K562 (cell line): Measurements from ENCODE around the gene TAF1A. TPM values are rescaled to one million over a fixed set of nuclear protein-coding genes. Genes with fewer than 3 reads are reported as not detected.

Source experiments
- ATAC-seq: fragments of 200-7000 bp; cut with Tn5 transposase; 3 replicates; pipeline ENCODE4 v1.9.1; 2020; ENCODE audit warnings: moderate library complexity
- BruUV-seq: library from RNA; stranded (reverse); fragments of 400-500 nt; replicated peaks from 2 replicates; lab custom pipeline; 2021; lab: Mats Ljungman, UMichigan
- CTCF ChIA-PET: fragments of 300-600 bp; formaldehyde crosslinking; extraction: SDS; loops from one replicate; lab custom pipeline; 2021; ENCODE audit warnings: low intra/inter-chr PET ratio; lab: Yijun Ruan, JAX
- POLR2A ChIA-PET: fragments of 300-600, 350-650 bp; sonication (Branson Sonifier 250); formaldehyde crosslinking; extraction: SDS; loops from one replicate; lab custom pipeline; 2021; ENCODE audit warnings: antibody characterized with exemption, inconsistent platforms; lab: Yijun Ruan, JAX
- DNase-seq, 4 experiments: peaks; one replicate each; pipeline versions ENCODE4 v3.0.0 to v3.0.0-alpha.2; 2011 to 2018; ENCODE audit warnings: low spot score in 3 of 4, mixed read lengths in 3 of 4; ENCODE audit errors: extremely low read depth in 1 of 4
- FAIRE-seq: peaks from 2 replicates; lab custom pipeline; 2011; peaks lifted over from hg19 to GRCh38; lab: Jason Lieb, UNC
- H2AFZ ChIP-seq: 2 replicates; pipeline ENCODE4 v1.6.0; 2011; ENCODE audit warnings: low read depth, low read length, control low read depth, inconsistent platforms
- H3K27ac ChIP-seq: fragments of 200-600 bp; 3 replicates; pipeline ENCODE4 v1.8.0; 2011; ENCODE audit warnings: low read depth, mild to moderate bottlenecking, control low read depth, inconsistent platforms, low read length, moderate library complexity, mixed read lengths; ENCODE audit errors: extremely low read depth
- H3K27me3 ChIP-seq, 2 experiments: fragments of 300-600 bp in 1 of 2; 2 replicates in 1 of 2; 3 replicates in 1 of 2; pipeline versions ENCODE4 v1.6.0 to v1.8.0; 2011; ENCODE audit warnings: inconsistent platforms in 2 of 2, low read length in 2 of 2, mild to moderate bottlenecking in 1 of 2, mixed read lengths in 1 of 2, moderate library complexity in 1 of 2; ENCODE audit not compliant: control insufficient read depth in 2 of 2, insufficient read depth in 2 of 2
- H3K36me3 ChIP-seq: fragments of 300-600 bp; 3 replicates; pipeline ENCODE4 v1.8.0; 2011; ENCODE audit warnings: mild to moderate bottlenecking, low read length, inconsistent platforms; ENCODE audit not compliant: control insufficient read depth, insufficient read depth
- H3K4me1 ChIP-seq, 2 experiments: fragments of 200-600 bp in 1 of 2; replicated peaks in 1 of 2; 2 replicates in 1 of 2; 3 replicates in 1 of 2; pipeline versions ENCODE4 v1.5.1 to v1.8.0; 2011; ENCODE audit warnings: inconsistent platforms in 2 of 2, low read length in 2 of 2, mild to moderate bottlenecking in 1 of 2, mixed read lengths in 1 of 2, moderate library complexity in 1 of 2; ENCODE audit not compliant: control insufficient read depth in 2 of 2, insufficient read depth in 2 of 2
- H3K4me2 ChIP-seq: 2 replicates; pipeline ENCODE4 v1.6.1; 2011; ENCODE audit warnings: low read length, control low read depth, inconsistent platforms, mixed read lengths; ENCODE audit not compliant: insufficient read depth
- H3K4me3 ChIP-seq: fragments of 200-600 bp; sonication (generic), shearing (Covaris generic); 2 replicates; pipeline ENCODE4 v1.5.1; 2016; ENCODE audit warnings: control low read depth, inconsistent platforms
- H3K79me2 ChIP-seq: fragments of 200-600 bp; 3 replicates; pipeline ENCODE4 v1.8.0; 2011; ENCODE audit warnings: low read length, inconsistent platforms; ENCODE audit not compliant: control insufficient read depth, insufficient read depth
- H3K9ac ChIP-seq, 2 experiments: 2 replicates each; pipeline versions ENCODE4 v1.6.0 to v1.6.1; 2011; ENCODE audit warnings: low read depth in 2 of 2, low read length in 2 of 2, control low read depth in 1 of 2, inconsistent platforms in 1 of 2, mild to moderate bottlenecking in 1 of 2, mixed read lengths in 1 of 2; ENCODE audit not compliant: insufficient read depth in 1 of 2
- H3K9me1 ChIP-seq: one replicate; pipeline ENCODE4 v1.6.0; 2011; ENCODE audit warnings: inconsistent platforms, mild to moderate bottlenecking, low read length, moderate library complexity; ENCODE audit not compliant: control insufficient read depth, insufficient read depth
- H3K9me3 ChIP-seq: replicated peaks from 2 replicates; pipeline ENCODE4 v1.5.1; 2011; ENCODE audit warnings: low read depth, low read length, inconsistent platforms; ENCODE audit not compliant: control insufficient read depth, insufficient read depth
- H4K20me1 ChIP-seq: replicated peaks from 2 replicates; pipeline ENCODE4 v1.6.1; 2011; ENCODE audit warnings: low read length, inconsistent platforms, mixed read lengths; ENCODE audit not compliant: control insufficient read depth, insufficient read depth
- EP300 ChIP-seq: IDR thresholded peaks from 2 replicates; pipeline ENCODE4 v1.6.1; 2012; ENCODE audit warnings: low read length, improper control_type of control experiment
- ERF ChIP-seq: fragments of 450-650 bp; formaldehyde crosslinking; IDR thresholded peaks from 2 replicates; pipeline ENCODE4 v1.4.0; 2020; ENCODE audit warnings: mild to moderate bottlenecking, mixed read lengths
- ZBTB1 ChIP-seq: sonication (generic); formaldehyde crosslinking; IDR thresholded peaks from 2 replicates; pipeline ENCODE4 v1.8.1; 2023; ENCODE audit warnings: missing genetic modification reagents, low read depth, mild to moderate bottlenecking, borderline replicate concordance
- WGBS: fragments of 100-300 bp; shearing (Covaris generic); methylation state at CpG from one replicate; pipeline ENCODE4 v1.1.6; 2016; ENCODE audit warnings: low coverage, mixed read lengths; ENCODE audit not compliant: insufficient coverage; ENCODE audit errors: missing lambda C conversion rate; 5-methylcytosine and 5-hydroxymethylcytosine counted together
- in situ Hi-C: fragments of 300-500 bp; cut with MboI; formaldehyde crosslinking; loops from 4 replicates; pipeline ENCODE4 v1.15.0; 2018; ENCODE audit warnings: inconsistent platforms, mixed read lengths
- intact Hi-C: fragments of 100-400 bp; cut with micrococcal nuclease; formaldehyde crosslinking; loops from 2 replicates; pipeline ENCODE4 v1.14.2; 2022
- polyA plus RNA-seq, 8 experiments: library from polyadenylated mRNA; depleted of rRNA in 4 of 8; stranded (reverse) in 5 of 8; unstranded in 3 of 8; fragments of >200 nt; fragmentation: Nextera tagmentation in 2 of 8; fragmentation: Illumina TruSeq in 1 of 8; extraction: Ambion mirVana in 2 of 8; extraction: Trizol in 1 of 8; gene quantifications; 2 replicates each; pipeline versions ENCODE4 v1.2.1 to v1.2.3, GENCODE V29; 2011 to 2014; ENCODE audit warnings: inconsistent platforms in 1 of 8, missing spikeins in 1 of 8
- total RNA-seq, 7 experiments: library from RNA; depleted of rRNA in 6 of 7; stranded (reverse); fragments of >200 nt in 6 of 7; fragmentation: Illumina TruSeq in 2 of 7; extraction: Trizol in 2 of 7; gene quantifications; 2 replicates each; pipeline versions ENCODE4 v1.2.1 to v1.2.3, GENCODE V29; 2011 to 2021; ENCODE audit warnings: low replicate concordance in 1 of 7
- TF ChIP-seq, protein P1 (sequence below): fragments of 450-650 bp; IDR thresholded peaks from 2 replicates; pipeline ENCODE4 v1.6.1; 2014; ENCODE audit warnings: low read depth, mild to moderate bottlenecking, moderate library complexity, borderline replicate concordance
- TF ChIP-seq, protein P2 (sequence below): fragments of 450-650 bp; formaldehyde crosslinking; IDR thresholded peaks from 2 replicates; pipeline ENCODE4 v1.4.0; 2022; ENCODE audit warnings: missing genetic modification characterization
- TF ChIP-seq, protein P3 (sequence below), 2 experiments: fragments of 450-650 bp in 1 of 2; sonication (generic) in 1 of 2; formaldehyde crosslinking in 1 of 2; IDR thresholded peaks; 2 replicates each; pipeline versions ENCODE4 v1.7.1 to v1.9.0; 2016 to 2022; ENCODE audit warnings: inconsistent platforms in 1 of 2, mild to moderate bottlenecking in 1 of 2, missing genetic modification reagents in 1 of 2

Gene TAF1A
- total and polyA plus RNA-seq, 9 of the 15 experiments (the other 6 are each of a cell fraction or from before 2014, with no cell fraction given), result 17.8 to 36.8 (median 25.3) TPM

DNA sequence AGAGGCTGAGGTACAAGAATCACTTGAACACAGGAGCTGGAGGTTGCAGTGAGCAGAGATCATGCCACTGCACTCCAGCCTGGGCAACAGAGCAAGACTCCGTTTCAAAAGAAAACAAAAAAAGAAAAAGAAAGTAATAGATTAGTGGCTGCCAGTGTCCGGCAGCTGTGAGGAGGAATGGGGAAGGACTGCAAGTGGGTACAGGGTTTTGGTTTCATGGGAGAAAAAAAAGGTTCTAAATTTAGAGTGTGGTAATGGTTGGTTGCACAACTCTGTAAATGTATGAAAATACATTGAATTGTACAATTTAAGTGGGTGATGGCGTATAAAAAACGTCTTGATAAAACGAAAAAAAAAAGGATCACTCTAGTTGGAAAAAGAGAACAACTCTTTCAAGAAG lies 6.7 kb downstream of the TAF1A start (continued):
- TF ChIP-seq, protein P1, sequence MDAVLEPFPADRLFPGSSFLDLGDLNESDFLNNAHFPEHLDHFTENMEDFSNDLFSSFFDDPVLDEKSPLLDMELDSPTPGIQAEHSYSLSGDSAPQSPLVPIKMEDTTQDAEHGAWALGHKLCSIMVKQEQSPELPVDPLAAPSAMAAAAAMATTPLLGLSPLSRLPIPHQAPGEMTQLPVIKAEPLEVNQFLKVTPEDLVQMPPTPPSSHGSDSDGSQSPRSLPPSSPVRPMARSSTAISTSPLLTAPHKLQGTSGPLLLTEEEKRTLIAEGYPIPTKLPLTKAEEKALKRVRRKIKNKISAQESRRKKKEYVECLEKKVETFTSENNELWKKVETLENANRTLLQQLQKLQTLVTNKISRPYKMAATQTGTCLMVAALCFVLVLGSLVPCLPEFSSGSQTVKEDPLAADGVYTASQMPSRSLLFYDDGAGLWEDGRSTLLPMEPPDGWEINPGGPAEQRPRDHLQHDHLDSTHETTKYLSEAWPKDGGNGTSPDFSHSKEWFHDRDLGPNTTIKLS, result no peak
- TF ChIP-seq ZBTB1 (CRISPR knock-in tag), result no peak

DNA sequence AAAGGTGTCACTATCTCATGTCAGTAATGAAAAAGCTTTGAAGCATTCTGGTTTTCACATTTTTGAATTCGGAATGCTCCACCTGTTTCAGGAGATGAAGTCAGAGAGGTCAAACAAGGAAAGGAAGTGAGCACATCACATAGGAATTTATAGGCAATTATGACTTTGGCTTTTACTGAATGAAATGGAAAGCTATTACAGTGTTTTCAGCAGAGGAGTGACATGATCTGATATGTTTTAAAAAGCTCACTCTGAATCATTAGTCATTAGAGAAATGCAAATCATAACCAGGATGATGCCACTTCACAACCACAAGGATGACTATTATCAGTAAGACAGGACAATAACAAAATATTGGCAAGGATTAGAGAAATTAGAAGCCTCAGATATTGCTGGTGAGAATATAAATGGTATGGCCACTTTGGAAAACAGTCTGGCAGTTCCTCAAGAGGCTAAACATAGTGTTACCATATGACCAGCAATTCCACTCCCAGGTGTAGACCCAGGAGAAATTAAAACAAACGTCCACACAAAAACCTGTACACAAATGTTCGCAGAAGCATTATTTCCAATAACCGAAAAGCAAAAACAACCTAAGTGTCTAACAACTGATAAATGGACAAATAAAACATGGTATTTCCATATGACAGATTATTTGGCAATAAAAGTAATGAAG lies 7.5 kb downstream of the TAF1A start:
- 83% methylated on average over 4 of the region's 4 CpGs for WGBS
- H3K36me3 ChIP-seq, result peaks cover 80% of the 10 kb centered on the region
- in situ Hi-C loops (no loop called here), intact Hi-C loops (no loop called here)
- no peak overlapping the region for H2AFZ ChIP-seq
- H4K20me1 ChIP-seq, result no peaks in the 10 kb centered on the region
- POLR2A ChIA-PET, result interaction anchor here (0.6 kb wide), 1 partner anchor 343 kb away, joined by 3 read pairs; no protein-coding TSS in a partner anchor
- no peak overlapping the region for H3K27ac ChIP-seq
- FAIRE-seq (no peak), ATAC-seq (no peak), DNase-seq (no peak)
- peaks cover 33% of the 10 kb centered on the region for H3K79me2 ChIP-seq
- H3K9me1 ChIP-seq, result no peaks in the 10 kb centered on the region
- H3K4me3 ChIP-seq, result no peak overlapping the region
- no peak overlapping the region for H3K4me2 ChIP-seq
- BruUV-seq, result no TSS peak
- no peak overlapping the region for H3K9ac ChIP-seq
- CTCF ChIA-PET, result no interaction called here
- H3K4me1 ChIP-seq, result no peaks in the 10 kb centered on the region
- no peaks in the 10 kb centered on the region for H3K27me3 ChIP-seq
- H3K9me3 ChIP-seq, result no peaks in the 10 kb centered on the region
- TF ChIP-seq ERF (CRISPR knock-in tag) (no peak), EP300 (no peak)
- TF ChIP-seq, protein P2, sequence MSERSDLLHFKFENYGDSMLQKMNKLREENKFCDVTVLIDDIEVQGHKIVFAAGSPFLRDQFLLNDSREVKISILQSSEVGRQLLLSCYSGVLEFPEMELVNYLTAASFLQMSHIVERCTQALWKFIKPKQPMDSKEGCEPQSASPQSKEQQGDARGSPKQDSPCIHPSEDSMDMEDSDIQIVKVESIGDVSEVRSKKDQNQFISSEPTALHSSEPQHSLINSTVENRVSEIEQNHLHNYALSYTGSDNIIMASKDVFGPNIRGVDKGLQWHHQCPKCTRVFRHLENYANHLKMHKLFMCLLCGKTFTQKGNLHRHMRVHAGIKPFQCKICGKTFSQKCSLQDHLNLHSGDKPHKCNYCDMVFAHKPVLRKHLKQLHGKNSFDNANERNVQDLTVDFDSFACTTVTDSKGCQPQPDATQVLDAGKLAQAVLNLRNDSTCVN (CRISPR knock-in tag), result no peak
- TF ChIP-seq, protein P3, sequence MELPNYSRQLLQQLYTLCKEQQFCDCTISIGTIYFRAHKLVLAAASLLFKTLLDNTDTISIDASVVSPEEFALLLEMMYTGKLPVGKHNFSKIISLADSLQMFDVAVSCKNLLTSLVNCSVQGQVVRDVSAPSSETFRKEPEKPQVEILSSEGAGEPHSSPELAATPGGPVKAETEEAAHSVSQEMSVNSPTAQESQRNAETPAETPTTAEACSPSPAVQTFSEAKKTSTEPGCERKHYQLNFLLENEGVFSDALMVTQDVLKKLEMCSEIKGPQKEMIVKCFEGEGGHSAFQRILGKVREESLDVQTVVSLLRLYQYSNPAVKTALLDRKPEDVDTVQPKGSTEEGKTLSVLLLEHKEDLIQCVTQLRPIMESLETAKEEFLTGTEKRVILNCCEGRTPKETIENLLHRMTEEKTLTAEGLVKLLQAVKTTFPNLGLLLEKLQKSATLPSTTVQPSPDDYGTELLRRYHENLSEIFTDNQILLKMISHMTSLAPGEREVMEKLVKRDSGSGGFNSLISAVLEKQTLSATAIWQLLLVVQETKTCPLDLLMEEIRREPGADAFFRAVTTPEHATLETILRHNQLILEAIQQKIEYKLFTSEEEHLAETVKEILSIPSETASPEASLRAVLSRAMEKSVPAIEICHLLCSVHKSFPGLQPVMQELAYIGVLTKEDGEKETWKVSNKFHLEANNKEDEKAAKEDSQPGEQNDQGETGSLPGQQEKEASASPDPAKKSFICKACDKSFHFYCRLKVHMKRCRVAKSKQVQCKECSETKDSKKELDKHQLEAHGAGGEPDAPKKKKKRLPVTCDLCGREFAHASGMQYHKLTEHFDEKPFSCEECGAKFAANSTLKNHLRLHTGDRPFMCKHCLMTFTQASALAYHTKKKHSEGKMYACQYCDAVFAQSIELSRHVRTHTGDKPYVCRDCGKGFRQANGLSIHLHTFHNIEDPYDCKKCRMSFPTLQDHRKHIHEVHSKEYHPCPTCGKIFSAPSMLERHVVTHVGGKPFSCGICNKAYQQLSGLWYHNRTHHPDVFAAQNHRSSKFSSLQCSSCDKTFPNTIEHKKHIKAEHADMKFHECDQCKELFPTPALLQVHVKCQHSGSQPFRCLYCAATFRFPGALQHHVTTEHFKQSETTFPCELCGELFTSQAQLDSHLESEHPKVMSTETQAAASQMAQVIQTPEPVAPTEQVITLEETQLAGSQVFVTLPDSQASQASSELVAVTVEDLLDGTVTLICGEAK (IDR thresholded peaks at IDR 0.05), result no peak
- TF ChIP-seq, protein P3 (CRISPR knock-in tag; IDR thresholded peaks at IDR 0.05), result no peak
